ENCODE data around the gene MCM9.
"Not testable (repeated sequence)": the region's sequence is repeated elsewhere in the genome, so short reads cannot be mapped to it uniquely, and the experiment has no call there.

The MCM9 gene

DNA sequence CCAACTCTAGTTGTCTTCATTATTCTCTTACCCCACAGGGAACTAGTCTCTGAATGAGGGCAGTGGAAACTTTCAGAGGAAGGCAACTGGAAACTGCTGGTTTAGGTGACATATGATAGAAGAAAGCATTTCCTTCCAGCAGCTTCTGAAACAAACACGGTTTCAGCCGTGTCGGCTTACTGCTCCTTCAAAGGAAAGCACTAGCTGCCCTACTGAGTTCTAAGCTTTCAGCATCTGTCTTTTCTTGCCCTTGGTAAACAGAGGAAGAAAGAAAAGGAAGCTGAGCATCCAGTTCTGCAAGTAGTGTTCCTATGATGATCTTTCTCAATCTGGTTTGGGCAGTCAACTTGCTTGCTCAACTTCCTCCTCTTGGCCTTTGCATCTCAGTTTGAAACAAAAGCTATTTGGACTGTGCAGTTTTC lies 166.0 kb downstream of the MCM9 start:
- DNase-seq (ENCODE audit: low spot score): no peak

DNA sequence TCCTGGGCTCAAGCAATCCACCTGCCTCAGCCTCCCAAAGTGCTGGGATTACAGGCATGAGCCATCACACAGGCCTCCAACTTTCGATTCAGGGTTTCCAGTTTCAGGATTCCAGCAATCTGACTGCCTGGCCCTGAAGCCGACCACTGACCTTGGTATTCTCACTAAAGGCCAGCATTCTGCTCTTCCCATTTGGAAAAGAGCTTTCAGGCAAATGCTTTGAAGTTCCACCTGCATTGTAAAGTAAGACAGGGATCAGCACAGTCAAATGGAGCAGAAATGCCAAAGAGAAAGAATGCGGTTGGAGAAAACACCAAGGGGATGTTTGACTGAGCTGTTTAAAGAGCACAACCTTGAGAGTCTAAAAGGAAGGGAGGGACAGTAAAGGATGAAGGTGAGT lies 166.5 kb downstream of the MCM9 start:
- no peak for DNase-seq (ENCODE audit: low spot score)

DNA sequence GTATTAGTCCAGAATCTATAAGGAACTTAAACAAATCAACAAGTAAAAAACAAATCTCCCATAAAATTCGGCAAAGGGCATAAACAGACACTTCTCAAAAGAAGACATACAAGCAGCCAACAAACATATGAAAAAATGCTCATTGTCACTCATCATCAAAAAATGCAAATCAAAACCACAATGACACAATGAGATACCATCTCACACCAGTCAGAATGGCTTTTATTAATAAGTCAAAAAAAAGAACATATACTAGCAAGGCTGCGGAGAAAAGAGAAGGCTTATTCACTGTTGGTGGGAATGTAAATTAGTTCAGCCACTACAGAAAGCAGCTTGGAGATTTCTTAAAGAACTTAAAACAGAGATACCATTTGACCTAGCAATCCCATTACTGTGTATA lies 169.6 kb downstream of the MCM9 start:
- not testable (repeated sequence) for DNase-seq (ENCODE audit: low spot score)

DNA sequence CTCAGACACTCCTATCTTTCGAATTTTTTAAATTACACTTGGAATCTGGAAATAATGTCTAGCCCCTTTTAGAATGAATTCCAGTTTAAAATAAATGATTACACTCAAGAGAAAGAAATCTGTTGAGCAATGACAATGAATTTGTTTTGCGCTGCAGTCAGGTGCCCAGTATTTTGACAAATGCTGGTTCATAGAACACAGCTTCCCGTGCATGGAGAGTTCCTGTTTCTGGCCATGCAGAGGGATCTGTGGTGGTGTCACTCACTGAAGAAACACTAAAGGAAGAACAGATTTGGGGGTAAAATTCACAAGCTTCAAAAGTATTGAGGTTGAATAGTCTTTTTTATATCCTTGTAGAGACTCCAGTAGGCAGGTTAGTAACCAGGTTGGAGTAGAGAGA lies 170.2 kb downstream of the MCM9 start:
- no peak for DNase-seq (ENCODE audit: low spot score)
